Osteocyte (in vitro differentiated cells): ENCODE results near the gene PAN3. TPM values are rescaled to one million over a fixed set of nuclear protein-coding genes. Genes with fewer than 3 reads are reported as not detected.

Source experiments
- DNase-seq: peaks from one replicate; pipeline ENCODE4 v3.0.0; 2021; ENCODE audit warnings: mixed read lengths; ENCODE audit not compliant: unreplicated experiment; ENCODE audit errors: extremely low spot score
- H3K27ac Mint-ChIP-seq: one replicate; pipeline ENCODE4 v1.8.0; 2021; ENCODE audit warnings: mild to moderate bottlenecking, mixed read lengths; ENCODE audit not compliant: unreplicated experiment
- H3K27me3 Mint-ChIP-seq: one replicate; pipeline ENCODE4 v1.8.0; 2021; ENCODE audit warnings: mixed read lengths; ENCODE audit not compliant: unreplicated experiment
- H3K36me3 Mint-ChIP-seq: one replicate; pipeline ENCODE4 v1.8.0; 2021; ENCODE audit warnings: mixed read lengths; ENCODE audit not compliant: unreplicated experiment
- H3K4me1 Mint-ChIP-seq: one replicate; pipeline ENCODE4 v1.8.0; 2021; ENCODE audit warnings: mixed read lengths; ENCODE audit not compliant: unreplicated experiment
- H3K4me3 Mint-ChIP-seq: one replicate; pipeline ENCODE4 v1.8.0; 2021; ENCODE audit warnings: mild to moderate bottlenecking, moderate library complexity, mixed read lengths; ENCODE audit not compliant: unreplicated experiment
- H3K9me3 Mint-ChIP-seq: one replicate; pipeline ENCODE4 v1.8.0; 2021; ENCODE audit warnings: mixed read lengths; ENCODE audit not compliant: unreplicated experiment
- CTCF ChIP-seq: fragments of 200-600 bp; sonication (generic); IDR thresholded peaks from 2 replicates; pipeline ENCODE4 v1.5.0; 2021; ENCODE audit warnings: antibody characterized with exemption, mild to moderate bottlenecking, moderate library complexity
- total RNA-seq: library from RNA; stranded (reverse); gene quantifications from 2 replicates; pipeline ENCODE4 v1.2.1, GENCODE V29; 2021

Gene PAN3
- total RNA-seq, 1 donor from 2014 or later: 32.7 TPM

GRCh38 chr13:28177877-28178276, 39.5 kb downstream of the PAN3 start:
- H3K27ac Mint-ChIP-seq: no peak overlapping the region
- DNase-seq: no peak
- peaks cover 23% of the 10 kb centered on the region for H3K36me3 Mint-ChIP-seq
- H3K4me1 Mint-ChIP-seq: peaks cover 34% of the 10 kb centered on the region
- no peak overlapping the region for H3K4me3 Mint-ChIP-seq
- peaks cover 7% of the 10 kb centered on the region for H3K9me3 Mint-ChIP-seq
- TF ChIP-seq CTCF: no peak
- no peaks in the 10 kb centered on the region for H3K27me3 Mint-ChIP-seq

- no peak for DNase-seq
- no peak overlapping the region for H3K27ac Mint-ChIP-seq
- no peaks in the 10 kb centered on the region for H3K9me3 Mint-ChIP-seq
- H3K4me1 Mint-ChIP-seq: peaks cover 36% of the 10 kb centered on the region
- H3K4me3 Mint-ChIP-seq: no peak overlapping the region
- peaks cover 16% of the 10 kb centered on the region for H3K36me3 Mint-ChIP-seq
- H3K27me3 Mint-ChIP-seq: no peaks in the 10 kb centered on the region
- no peak for TF ChIP-seq CTCF
These were observed 41.6 kb downstream of the PAN3 start for GRCh38 chr13:28179974-28180373.

- no peaks in the 10 kb centered on the region for H3K27me3 Mint-ChIP-seq
- H3K36me3 Mint-ChIP-seq: peaks cover 13% of the 10 kb centered on the region
- DNase-seq: no peak
- H3K4me3 Mint-ChIP-seq: no peak overlapping the region
- peaks cover 45% of the 10 kb centered on the region for H3K4me1 Mint-ChIP-seq
- TF ChIP-seq CTCF: no peak
- no peaks in the 10 kb centered on the region for H3K9me3 Mint-ChIP-seq
- H3K27ac Mint-ChIP-seq: peak overlapping the region; percentile 49
These were observed 43.1 kb downstream of the PAN3 start for GRCh38 chr13:28181413-28181812.

GRCh38 chr13:28185256-28185655, 46.9 kb downstream of the PAN3 start:
- no peaks in the 10 kb centered on the region for H3K9me3 Mint-ChIP-seq
- peak overlapping the region; percentile 23 for H3K4me3 Mint-ChIP-seq
- H3K4me1 Mint-ChIP-seq: peaks cover 45% of the 10 kb centered on the region
- no peak for DNase-seq
- no peaks in the 10 kb centered on the region for H3K27me3 Mint-ChIP-seq
- TF ChIP-seq CTCF: no peak
- H3K27ac Mint-ChIP-seq: peak overlapping the region; percentile 70
- peaks cover 9% of the 10 kb centered on the region for H3K36me3 Mint-ChIP-seq

DNA sequence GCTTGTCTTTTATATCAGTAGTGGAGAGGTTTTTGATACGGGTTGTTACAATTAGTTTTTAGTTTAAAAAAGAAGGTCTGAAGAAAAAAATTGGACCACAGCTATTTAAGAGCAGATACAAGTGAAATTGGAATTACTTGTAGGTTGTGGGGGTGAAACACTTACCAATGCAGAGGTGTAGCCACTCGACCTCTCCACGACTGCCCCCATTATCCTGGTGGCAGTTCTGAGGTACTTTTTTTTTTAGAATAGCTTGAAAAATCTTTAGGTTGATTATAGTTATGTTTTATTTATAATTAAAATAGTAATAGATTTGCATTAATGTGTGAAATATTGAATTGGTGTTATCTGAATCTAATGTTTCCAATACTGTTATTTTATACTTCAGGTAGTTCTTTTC, 60.7 kb downstream of the PAN3 start:
- no peak for TF ChIP-seq CTCF
- H3K4me3 Mint-ChIP-seq: no peak overlapping the region
- H3K27me3 Mint-ChIP-seq: no peaks in the 10 kb centered on the region
- H3K27ac Mint-ChIP-seq: no peak overlapping the region
- no peaks in the 10 kb centered on the region for H3K4me1 Mint-ChIP-seq
- no peak for DNase-seq
- no peaks in the 10 kb centered on the region for H3K9me3 Mint-ChIP-seq
- H3K36me3 Mint-ChIP-seq: peaks cover 12% of the 10 kb centered on the region
